H1 (cell line): Measurements from ENCODE around the gene HIGD2B. TPM values are rescaled to one million over a fixed set of nuclear protein-coding genes. Genes with fewer than 3 reads are reported as not detected.
A peak's percentile ranks its signal among the peaks of the same experiment; 100 is the strongest.

Source experiments
- ASH2L ChIP-seq: fragments of 200-600, 300-600 bp; sonication (generic); IDR thresholded peaks from one replicate; pipeline ENCODE4 v1.7.1; 2017; ENCODE audit warnings: low read length
- CREB1 ChIP-seq: IDR thresholded peaks from 2 replicates; pipeline ENCODE4 v1.6.1; 2012; ENCODE audit warnings: inconsistent platforms
- EGR1 ChIP-seq: IDR thresholded peaks from 2 replicates; pipeline ENCODE4 v1.6.1; 2011; ENCODE audit warnings: low read depth, low read length, borderline replicate concordance
- FOSL1 ChIP-seq: IDR thresholded peaks from 2 replicates; pipeline ENCODE4 v1.6.1; 2011; ENCODE audit warnings: mild to moderate bottlenecking, low read depth, low read length, moderate library complexity; ENCODE audit not compliant: insufficient read depth
- RBBP5 ChIP-seq: IDR thresholded peaks from 2 replicates; pipeline ENCODE4 v1.7.1; 2012; ENCODE audit warnings: low read depth, mild to moderate bottlenecking, inconsistent platforms, low read length, moderate library complexity, borderline replicate concordance
- SIN3A ChIP-seq, 2 experiments: IDR thresholded peaks in 1 of 2; conservative IDR thresholded peaks in 1 of 2; 2 replicates each; pipeline ENCODE4 v1.6.1; 2011 to 2012; ENCODE audit warnings: low read length in 2 of 2, improper control_type of control experiment in 1 of 2, low read depth in 1 of 2, mild to moderate bottlenecking in 1 of 2
- TAF1 ChIP-seq: IDR thresholded peaks from 2 replicates; pipeline ENCODE4 v1.6.1; 2011; ENCODE audit warnings: mild to moderate bottlenecking, low read depth, low read length
- TAF7 ChIP-seq: optimal IDR thresholded peaks from 2 replicates; pipeline ENCODE3; 2011; ENCODE audit warnings: low read depth, mild to moderate bottlenecking, inconsistent platforms, low read length, moderate library complexity, borderline replicate concordance
- polyA plus RNA-seq, 7 experiments: library from polyadenylated mRNA; depleted of rRNA in 3 of 7; stranded (reverse) in 5 of 7; unstranded in 2 of 7; fragments of >200 nt in 5 of 7; fragments of 200-250 nt in 2 of 7; gene quantifications; 1 replicate in 5 of 7; 2 replicates in 1 of 7; 4 replicates in 1 of 7; pipeline versions ENCODE4 v1.2.1 to v1.2.3, GENCODE V29; 2011 to 2013; ENCODE audit warnings: missing spikeins in 2 of 7, mixed read lengths in 2 of 7
- total RNA-seq: library from RNA; stranded (reverse); fragmentation: NEBNext Ultra II Directional; extraction: Animal tissue kit (Norgen Biotek cat#: 25700); gene quantifications from 2 replicates; pipeline ENCODE4 v1.2.1, GENCODE V29; 2021

Gene HIGD2B
- total and polyA plus RNA-seq, 2 of the 8 experiments (the other 6 are each of a cell fraction or from before 2014, with no cell fraction given): not detected

DNA sequence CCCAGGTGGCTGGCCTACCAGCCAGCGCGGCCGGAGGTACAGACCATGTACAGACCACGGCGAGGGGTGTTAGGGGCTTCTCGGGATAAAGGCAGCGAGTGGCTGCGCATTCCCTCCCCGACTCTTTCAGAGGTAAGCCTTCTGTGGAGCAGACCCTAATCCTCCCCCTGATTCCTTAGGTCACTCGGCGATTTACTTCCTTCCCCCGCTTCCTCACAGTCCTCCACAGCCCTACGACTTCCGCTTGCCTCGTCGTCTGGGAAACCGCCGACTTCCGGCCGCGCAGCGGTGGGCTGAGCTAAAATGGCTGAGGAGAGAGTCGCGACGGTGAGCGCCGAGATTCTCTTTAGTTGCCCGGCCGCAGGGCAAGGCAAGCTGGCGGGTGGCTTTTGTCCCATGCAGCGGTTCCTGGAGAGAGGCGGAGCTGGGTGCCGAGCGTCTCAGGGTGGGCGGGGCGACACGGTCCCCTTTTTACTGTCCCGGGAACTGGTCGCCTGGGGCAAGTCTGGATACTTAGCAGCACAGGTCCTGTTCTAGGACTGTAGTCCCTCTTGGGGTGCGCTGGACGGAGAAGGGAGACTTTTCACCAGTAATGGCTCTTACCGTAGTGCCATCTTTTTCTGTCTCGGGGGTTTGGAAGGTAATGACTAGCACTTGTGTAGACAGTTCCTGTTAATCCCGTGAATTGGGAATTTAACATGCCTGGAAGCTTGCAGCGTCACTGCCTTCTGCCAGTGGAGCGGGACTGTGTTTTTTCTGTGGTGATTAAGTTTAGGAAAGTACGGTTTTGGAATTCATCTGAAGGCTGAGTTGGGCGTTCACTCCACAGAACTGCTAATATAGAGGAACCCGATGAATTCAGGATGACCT lies at the start of gene HIGD2B, which contains the start of gene BBS4 (continued):
- TF ChIP-seq CREB1 (peak; percentile 44), ASH2L (peak; percentile 70), TAF7 (peak; percentile 75), RBBP5 (peak; percentile 86), TAF1 (peak; percentile 93), SIN3A (conservative IDR thresholded peaks at IDR 0.05 in 1 of 2, IDR thresholded peaks at IDR 0.05 in 1 of 2; ENCODE audit: low read depth in 1 of 2, low read length in 2 of 2) (peak in 1 of 2 experiments; percentile 64; a peak in 1 of 4 replicates), EGR1 (peak; percentile 80; the same call in 1 of the 2 replicates), FOSL1 (no peak)
